Measurements from ENCODE around the gene CCDC89. TPM values are rescaled to one million over a fixed set of nuclear protein-coding genes. Genes with fewer than 3 reads are reported as not detected.
"Not testable (repeated sequence)": the region's sequence is repeated elsewhere in the genome, so short reads cannot be mapped to it uniquely, and the experiment has no call there.

The CCDC89 gene
- polyA plus RNA-seq, 6 donors from 2014 or later: not detected

DNA sequence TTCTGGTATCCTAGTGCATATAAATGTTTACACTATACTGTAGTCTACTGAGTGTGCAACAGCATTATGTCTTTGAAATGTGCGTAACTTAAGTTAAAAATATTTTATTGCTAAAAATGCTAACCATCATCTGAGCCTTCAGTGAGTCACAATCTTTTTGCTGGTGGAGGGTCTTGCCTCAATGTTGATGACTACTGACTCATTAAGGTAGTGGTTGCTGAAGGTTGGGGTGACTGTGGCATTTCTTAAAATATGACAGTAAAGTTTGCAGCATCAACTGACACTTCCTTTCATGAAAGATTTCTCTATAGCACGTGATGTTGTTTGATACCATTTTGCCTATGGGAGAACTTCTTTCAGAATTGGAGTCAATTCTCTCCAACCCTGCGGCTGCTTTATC is 12.6 kb downstream of the CCDC89 start:
- H3K4me3 Mint-ChIP-seq: no peak overlapping the region
- DNase-seq: no peak

DNA sequence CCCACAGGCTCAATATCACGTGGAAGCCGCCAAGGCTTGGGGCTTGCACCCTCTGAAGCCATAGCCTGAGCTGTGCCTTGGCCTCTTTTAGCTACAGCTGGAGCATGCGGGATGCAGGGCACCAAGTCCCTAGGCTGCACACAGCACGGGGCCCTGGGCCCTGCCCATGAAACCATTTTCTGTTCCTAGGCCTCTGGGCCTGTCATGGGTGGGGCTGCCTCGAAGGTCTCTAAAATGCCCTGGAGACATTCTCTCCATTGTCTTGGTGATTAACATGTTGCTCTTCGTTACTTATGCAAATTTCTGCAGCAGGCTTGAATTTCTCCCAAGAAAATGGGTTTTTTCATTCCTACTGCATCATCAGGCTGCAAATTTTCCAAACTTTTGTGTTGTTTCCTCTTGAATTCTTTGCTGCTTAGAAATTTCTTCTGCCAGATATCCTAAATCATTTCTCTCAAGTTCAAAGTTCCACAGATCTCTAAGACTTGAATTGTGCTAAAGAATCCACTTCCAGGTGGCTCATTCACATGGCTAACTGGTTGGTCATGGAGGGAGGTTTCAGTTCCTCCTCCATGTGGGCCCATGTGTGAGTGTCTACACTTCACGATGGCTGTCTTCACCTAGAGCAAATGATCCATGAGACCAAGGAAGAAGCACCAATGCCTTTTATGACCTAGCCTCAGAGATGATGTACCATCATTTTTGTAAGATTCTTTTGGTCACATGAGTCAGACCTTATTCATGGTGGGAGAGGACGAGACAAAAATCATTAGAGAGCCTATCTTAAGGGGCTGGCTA is 13.7 kb downstream of the CCDC89 start:
- Mint-ChIP-seq H3K36me3 (no peaks in the 10 kb centered on the region), H3K4me3 (no peak overlapping the region), H3K9me3 (peaks cover 0 to 6% (median 5%) of the 10 kb centered on the region in 7 donors), H3K4me1 (peaks cover 0 to 5% (median 0%) of the 10 kb centered on the region in 3 donors), H3K27ac (no peak overlapping the region), H3K27me3 (peaks cover 7 to 21% (median 17%) of the 10 kb centered on the region in 3 donors)
- DNase-seq (no peak), ATAC-seq (ENCODE audit: low read depth in 2 of 2) (peak in 1 of 2 donors; percentile 34)

More for the DNA sequence above, 12.6 kb downstream of the CCDC89 start:
- Mint-ChIP-seq H3K27ac (no peak overlapping the region), H3K27me3 (peaks cover 7 to 21% (median 17%) of the 10 kb centered on the region in 3 donors), H3K36me3 (no peaks in the 10 kb centered on the region), H3K4me1 (peaks cover 0 to 5% (median 0%) of the 10 kb centered on the region in 3 donors), H3K9me3 (peaks cover 0 to 6% (median 5%) of the 10 kb centered on the region in 7 donors)
- ATAC-seq (ENCODE audit: low read depth in 2 of 2): no peak

DNA sequence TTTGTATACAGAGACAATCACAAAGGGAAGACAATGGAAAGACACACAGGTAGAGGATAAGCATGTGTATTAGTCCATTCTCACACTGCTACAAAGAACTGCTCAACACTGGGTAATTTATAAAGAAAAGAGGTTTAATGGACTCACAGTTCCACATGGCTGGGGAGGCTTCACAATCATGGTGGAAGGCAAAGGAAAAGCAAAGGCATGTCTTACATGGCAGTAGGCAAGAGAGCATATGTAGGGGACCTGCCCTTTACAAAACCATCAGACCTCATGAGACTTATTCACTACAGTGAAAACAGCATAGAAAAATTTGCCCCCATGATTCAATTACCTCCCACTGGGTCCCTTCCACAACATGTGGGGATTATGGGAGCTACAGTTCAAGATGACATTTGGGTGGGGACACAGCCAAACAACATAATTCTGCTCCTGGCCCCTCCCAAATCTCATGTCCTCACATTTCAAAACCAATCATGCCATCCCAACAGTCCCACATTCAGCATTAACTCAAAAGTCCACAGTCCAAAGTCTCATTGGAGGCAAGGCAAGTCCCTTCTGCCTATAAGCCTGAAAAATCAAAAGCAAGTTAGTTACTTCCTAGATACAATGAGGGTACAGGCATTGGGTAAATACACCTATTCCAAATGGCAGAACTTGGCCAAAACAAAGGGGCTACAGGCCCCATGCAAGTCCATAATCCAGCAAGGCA is 14.9 kb downstream of the CCDC89 start:
- not testable (repeated sequence) for DNase-seq; H3K4me1 Mint-ChIP-seq; ATAC-seq (ENCODE audit: low read depth in 2 of 2); H3K9me3 Mint-ChIP-seq; H3K36me3 Mint-ChIP-seq; H3K4me3 Mint-ChIP-seq
- Mint-ChIP-seq H3K27me3 (peaks cover 7 to 21% (median 17%) of the 10 kb centered on the region in 3 donors), H3K27ac (peak overlapping the region in 1 of 6 donors; percentile 22)

DNA sequence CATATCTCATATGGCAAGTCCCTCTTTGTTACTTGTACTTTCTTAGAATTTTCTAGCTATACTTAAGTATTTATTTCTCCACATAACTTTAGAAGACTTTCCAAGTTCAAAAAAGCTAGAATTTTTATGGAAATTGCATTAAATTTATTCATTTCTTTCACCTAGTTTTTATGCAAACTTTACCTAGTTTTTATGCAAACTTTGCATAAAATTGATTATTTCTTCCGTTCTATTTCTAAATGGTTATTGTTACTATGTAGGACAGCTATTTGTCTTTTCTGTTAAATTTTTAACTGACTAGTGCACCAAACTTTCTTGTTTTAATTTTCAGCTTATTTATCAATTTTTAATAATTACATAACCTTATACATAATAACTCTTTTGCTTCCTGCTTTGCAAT is 17.8 kb downstream of the CCDC89 start:
- Mint-ChIP-seq H3K36me3 (no peaks in the 10 kb centered on the region), H3K27ac (no peak overlapping the region), H3K4me3 (peak overlapping the region in 1 of 8 donors; percentile 33), H3K27me3 (peaks cover 0 to 7% (median 7%) of the 10 kb centered on the region in 3 donors), H3K4me1 (peaks cover 14 to 18% (median 16%) of the 10 kb centered on the region in 3 donors), H3K9me3 (peaks cover 0 to 5% (median 0%) of the 10 kb centered on the region in 7 donors)
- DNase-seq: no peak
- no peak for ATAC-seq (ENCODE audit: low read depth in 2 of 2)

DNA sequence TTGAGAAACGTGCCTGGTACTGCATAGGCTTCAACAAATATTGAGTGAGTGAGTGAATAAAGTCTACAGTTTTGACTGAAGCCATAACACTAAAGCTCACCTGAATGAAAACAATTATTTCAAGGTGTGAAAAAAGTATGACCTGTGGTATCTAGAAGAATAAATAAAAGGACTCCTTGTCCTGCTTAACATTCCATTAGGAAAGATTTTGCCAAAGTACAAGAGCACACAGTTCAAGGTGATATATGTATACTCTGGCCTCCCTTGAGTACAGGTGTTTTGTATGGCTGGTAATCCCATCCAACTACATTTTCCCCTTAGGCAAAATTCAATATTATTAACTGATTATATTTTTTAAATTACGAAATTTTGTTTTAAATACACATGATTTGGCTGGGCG is 19.3 kb downstream of the CCDC89 start:
- DNase-seq (no peak), ATAC-seq (ENCODE audit: low read depth in 2 of 2) (no peak)
- Mint-ChIP-seq H3K4me3 (peak overlapping the region in 1 of 8 donors; percentile 97), H3K27me3 (peaks cover 0 to 6% (median 0%) of the 10 kb centered on the region in 3 donors), H3K27ac (no peak overlapping the region), H3K36me3 (no peaks in the 10 kb centered on the region), H3K4me1 (peaks cover 19 to 24% (median 22%) of the 10 kb centered on the region in 3 donors), H3K9me3 (no peaks in the 10 kb centered on the region)

DNA sequence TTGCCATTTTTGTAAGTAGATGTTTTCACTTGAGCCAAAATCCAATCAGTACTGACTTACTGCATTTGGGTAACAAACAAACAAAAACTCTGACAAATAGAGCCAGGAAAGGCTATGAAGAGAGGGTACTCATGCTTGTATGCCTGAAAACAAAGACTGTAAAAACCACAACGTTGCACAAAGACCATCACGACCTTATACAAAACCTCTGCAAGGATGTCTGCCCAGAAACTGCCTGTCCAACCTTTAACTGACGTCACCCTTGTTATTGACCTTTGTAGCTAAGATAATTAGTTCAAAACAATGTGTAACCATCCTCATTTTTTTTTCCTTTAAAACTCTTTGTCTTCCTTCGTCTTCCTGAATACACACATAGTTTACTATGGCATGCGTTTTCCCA is 20.3 kb downstream of the CCDC89 start:
- no peaks in the 10 kb centered on the region for H3K27me3 Mint-ChIP-seq
- H3K4me3 Mint-ChIP-seq: peak overlapping the region in 6 of 8 donors; percentile 31 to 99 (median 58)
- ATAC-seq (ENCODE audit: low read depth in 2 of 2) (no peak), DNase-seq (no peak)
- H3K4me1 Mint-ChIP-seq: peaks cover 22 to 32% (median 28%) of the 10 kb centered on the region in 3 donors
- no peaks in the 10 kb centered on the region for H3K9me3 Mint-ChIP-seq
- peak overlapping the region in 2 of 6 donors; percentile 73 to 99 for H3K27ac Mint-ChIP-seq
- H3K36me3 Mint-ChIP-seq: no peaks in the 10 kb centered on the region

DNA sequence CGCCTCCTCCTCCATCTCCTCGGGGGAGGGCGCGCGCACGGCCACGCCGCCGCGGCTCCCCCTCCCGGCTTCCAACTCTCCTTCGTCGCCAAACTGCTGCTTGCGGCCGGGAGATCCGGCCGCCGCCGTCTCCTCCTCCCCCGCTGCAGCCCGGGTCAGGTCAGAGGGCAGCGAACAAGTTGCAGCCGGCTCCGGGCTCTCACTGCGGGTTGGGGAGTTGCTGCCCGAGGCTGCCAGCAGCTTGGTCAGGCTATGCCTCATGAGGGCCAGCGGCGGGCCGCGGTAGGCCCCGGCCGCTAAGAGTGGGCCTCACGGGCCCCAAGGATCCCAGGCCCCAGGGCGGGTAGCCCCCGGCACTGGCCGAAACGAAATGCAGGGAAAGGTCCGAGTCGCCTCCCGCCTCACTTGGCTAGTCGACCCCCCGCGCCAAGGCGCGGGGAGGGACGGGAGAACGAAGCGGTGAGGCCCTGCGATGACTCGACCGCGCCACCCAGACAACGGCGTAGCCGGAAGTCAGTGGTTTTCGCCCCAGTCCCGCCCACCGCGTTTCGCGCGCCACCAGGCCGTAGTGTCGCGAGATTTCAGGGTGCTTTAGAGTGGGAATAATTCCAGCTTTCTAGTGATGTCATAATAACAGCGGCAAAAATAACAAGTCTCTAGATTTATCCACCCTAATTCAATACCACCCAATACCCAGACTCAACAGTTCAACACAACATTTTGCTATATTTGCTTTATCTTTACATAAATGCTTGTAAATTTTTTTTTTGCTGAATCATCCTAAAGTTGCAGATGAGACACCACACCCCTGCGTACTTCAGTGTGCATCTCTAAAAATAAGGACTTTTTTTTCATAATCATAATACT is 21.1 kb downstream of the CCDC89 start, which contains the start of gene CREBZF:
CREBZF (minus strand) TSS at position 515 of the 867 bp plus-strand sequence; CDS start at position 261, 254 bp downstream.
- peaks cover 29 to 41% (median 36%) of the 10 kb centered on the region in 3 donors for H3K4me1 Mint-ChIP-seq
- peak; percentile 81 to 83 for ATAC-seq (ENCODE audit: low read depth in 2 of 2)
- no peaks in the 10 kb centered on the region for H3K9me3 Mint-ChIP-seq
- H3K27me3 Mint-ChIP-seq: no peaks in the 10 kb centered on the region
- peak within 1 kb of the TSS; percentile 98 to 100 (median 99) for H3K27ac Mint-ChIP-seq
- peak within 1 kb of the TSS; percentile 93 to 100 (median 99) for H3K4me3 Mint-ChIP-seq
- peak; percentile 91 for DNase-seq
- peaks cover 7 to 8% of the 10 kb centered on the region in 2 donors for H3K36me3 Mint-ChIP-seq

DNA sequence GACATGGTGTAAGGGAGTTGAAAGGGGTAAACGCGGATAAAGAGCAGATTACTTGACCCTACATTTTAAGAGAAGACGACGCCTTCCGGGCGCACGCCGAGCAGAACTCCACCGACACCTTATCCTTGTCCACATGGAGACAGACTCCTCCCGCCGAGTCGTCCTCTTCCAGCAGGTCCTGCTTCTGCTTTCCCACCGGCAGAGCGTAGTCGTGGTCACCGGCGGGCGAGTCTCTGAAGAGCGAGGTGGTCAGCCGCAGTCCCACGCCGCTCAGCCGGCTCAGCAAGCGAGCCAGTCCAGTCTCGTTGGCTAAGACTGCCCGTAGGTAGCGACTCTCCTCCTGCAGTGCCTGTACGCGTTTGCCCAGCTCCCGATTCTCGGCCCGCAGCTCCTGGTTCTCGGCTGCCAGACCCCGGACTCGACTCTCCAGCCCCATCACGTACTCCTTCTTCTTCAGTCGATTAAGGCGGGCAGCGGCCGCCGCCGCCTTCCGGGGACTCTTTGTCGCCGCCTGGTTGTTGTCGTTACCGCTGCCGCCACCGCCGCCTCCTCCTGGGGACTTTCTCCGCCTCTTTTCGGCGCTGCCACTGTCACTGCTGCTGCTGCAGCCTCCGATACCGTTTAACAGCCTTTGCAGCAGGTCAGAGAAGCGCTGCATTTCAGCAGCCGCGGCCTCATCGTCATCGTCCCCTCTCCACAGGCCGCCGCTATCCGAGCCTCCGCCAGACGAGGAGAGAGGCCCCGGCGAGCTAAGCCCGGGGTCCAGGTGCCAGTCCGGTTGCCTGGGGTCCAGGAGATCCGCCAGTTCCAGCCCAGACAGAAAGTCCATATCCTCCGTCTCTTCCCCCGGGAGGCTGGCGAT is 22.0 kb downstream of the CCDC89 start:
- H3K27me3 Mint-ChIP-seq: no peaks in the 10 kb centered on the region
- ATAC-seq (ENCODE audit: low read depth in 2 of 2): peak; percentile 79
- H3K9me3 Mint-ChIP-seq: no peaks in the 10 kb centered on the region
- peaks cover 33 to 45% (median 45%) of the 10 kb centered on the region in 3 donors for H3K4me1 Mint-ChIP-seq
- peak overlapping the region; percentile 98 to 100 (median 99) for H3K27ac Mint-ChIP-seq
- peak; percentile 87 for DNase-seq
- peak overlapping the region; percentile 93 to 100 (median 99) for H3K4me3 Mint-ChIP-seq
- H3K36me3 Mint-ChIP-seq: peaks cover 12% of the 10 kb centered on the region in 2 donors

DNA sequence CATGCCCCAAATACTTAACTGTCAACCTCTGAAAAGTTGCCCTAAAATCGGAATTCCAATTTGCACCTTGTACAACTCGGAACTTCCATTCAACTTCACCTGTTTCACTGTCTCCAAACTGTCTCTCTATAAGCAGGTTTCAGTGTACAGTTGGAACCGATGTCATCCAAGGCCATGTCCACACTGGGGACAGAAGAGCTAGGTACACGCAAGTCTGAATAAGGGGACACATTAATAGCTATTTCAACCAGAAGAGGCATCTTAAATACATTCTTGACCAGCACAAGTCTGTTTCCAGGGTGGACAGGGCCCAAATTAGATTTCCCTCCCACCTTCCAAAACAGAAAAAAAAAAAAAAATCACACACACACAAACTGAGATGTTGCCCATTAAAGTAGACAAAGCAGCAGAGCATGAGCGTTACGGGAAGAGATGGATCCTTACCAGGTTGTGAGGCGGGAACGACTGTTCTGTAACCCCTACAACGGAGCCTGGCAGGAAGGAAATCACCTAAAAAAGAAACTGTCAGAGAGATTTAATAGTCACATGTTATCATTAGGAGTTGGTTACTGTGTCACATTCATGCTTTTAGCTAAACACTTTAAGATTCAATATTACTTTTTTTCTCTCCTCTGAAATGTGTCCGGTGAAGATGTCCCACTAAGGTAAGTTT is 22.8 kb downstream of the CCDC89 start:
- DNase-seq (peak; percentile 4), ATAC-seq (ENCODE audit: low read depth in 2 of 2) (no peak)
- Mint-ChIP-seq H3K27me3 (no peaks in the 10 kb centered on the region), H3K27ac (peak overlapping the region; percentile 98 to 100 (median 99)), H3K9me3 (no peaks in the 10 kb centered on the region), H3K36me3 (peaks cover 12% of the 10 kb centered on the region in 2 donors), H3K4me1 (peaks cover 33 to 48% (median 45%) of the 10 kb centered on the region in 3 donors), H3K4me3 (peak overlapping the region; percentile 93 to 100 (median 99))

DNA sequence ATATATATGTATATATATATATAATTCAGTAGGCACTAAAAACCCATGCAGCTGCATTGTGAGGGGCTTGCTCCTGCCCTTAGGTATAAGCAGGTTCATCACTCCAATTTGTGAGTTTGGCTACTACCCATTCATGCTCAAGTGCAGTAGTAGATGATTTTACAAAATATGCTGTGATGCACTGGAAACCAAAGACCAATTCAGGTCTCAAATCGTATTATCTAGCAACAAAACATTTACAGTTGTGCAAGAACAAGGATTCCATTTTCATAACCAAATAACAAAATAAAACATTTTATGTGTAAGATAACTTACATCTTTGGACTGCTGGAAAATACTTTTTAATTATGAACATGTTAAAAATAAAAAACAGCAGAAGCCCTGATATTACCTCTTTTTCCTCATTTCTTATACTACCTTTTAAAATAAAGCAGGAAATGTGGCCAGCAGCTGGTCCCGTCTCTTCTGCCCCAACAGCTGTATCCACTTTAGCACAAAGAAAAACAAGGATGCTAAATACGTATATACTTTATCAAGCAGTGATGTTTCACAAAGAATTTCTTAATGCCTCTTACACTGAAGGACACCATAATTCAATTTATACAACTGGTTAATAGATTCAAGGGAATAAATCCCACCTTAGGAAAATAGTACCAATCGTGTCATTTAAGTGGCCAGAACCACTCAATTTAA is 23.9 kb downstream of the CCDC89 start:
- H3K9me3 Mint-ChIP-seq: no peaks in the 10 kb centered on the region
- H3K36me3 Mint-ChIP-seq: peaks cover 12% of the 10 kb centered on the region in 2 donors
- no peak for DNase-seq
- H3K4me1 Mint-ChIP-seq: peaks cover 33 to 48% (median 45%) of the 10 kb centered on the region in 3 donors
- peak overlapping the region in 5 of 8 donors; percentile 28 to 97 (median 54) for H3K4me3 Mint-ChIP-seq
- no peaks in the 10 kb centered on the region for H3K27me3 Mint-ChIP-seq
- ATAC-seq (ENCODE audit: low read depth in 2 of 2): no peak
- H3K27ac Mint-ChIP-seq: peak overlapping the region in 1 of 6 donors; percentile 2

DNA sequence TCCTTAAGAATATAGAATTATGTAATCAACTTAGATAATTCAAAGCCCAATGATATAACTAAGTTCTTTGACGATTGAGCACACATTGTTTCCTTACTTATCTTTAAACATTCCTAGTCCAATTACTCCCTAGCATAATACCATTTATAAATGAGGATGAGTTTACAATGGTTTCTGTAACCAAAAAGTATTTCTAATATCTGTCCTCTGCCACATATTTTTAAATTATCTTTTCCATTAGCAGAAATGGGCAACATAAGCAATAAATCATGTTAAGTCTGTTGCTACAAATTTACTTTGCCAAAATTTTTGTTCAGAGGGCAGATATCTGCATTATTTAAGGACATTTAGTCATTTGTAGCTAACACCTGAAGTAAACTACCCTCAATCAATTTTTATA is 27.8 kb downstream of the CCDC89 start:
- ATAC-seq (ENCODE audit: low read depth in 2 of 2): no peak
- no peak for DNase-seq
- no peaks in the 10 kb centered on the region for H3K27me3 Mint-ChIP-seq
- H3K27ac Mint-ChIP-seq: no peak overlapping the region
- no peak overlapping the region for H3K4me3 Mint-ChIP-seq
- H3K4me1 Mint-ChIP-seq: peaks cover 19 to 38% (median 33%) of the 10 kb centered on the region in 3 donors
- H3K36me3 Mint-ChIP-seq: peaks cover 12% of the 10 kb centered on the region in 2 donors
- no peaks in the 10 kb centered on the region for H3K9me3 Mint-ChIP-seq

Data from naive B cell (primary cell).